HepG2 (cell line): ENCODE data around the gene NLE1. TPM values are rescaled to one million over a fixed set of nuclear protein-coding genes. Genes with fewer than 3 reads are reported as not detected.

Experiments used
- CBX5 ChIP-seq: sonication (generic); formaldehyde crosslinking; IDR thresholded peaks from 2 replicates; pipeline ENCODE4 v1.4.0; 2020; ENCODE audit warnings: missing genetic modification reagents, borderline replicate concordance
- ELF4 ChIP-seq: sonication (generic); formaldehyde crosslinking; IDR thresholded peaks from 2 replicates; pipeline ENCODE4 v1.5.0; 2020; ENCODE audit warnings: missing genetic modification reagents, mild to moderate bottlenecking, moderate library complexity, borderline replicate concordance
- GABPB1 ChIP-seq: IDR thresholded peaks from 2 replicates; pipeline ENCODE4 v1.6.1; 2016; ENCODE audit warnings: mild to moderate bottlenecking, missing genetic modification reagents, moderate library complexity, missing compliant biosample characterization
- KLF11 ChIP-seq: IDR thresholded peaks from 2 replicates; pipeline ENCODE4 v1.6.1; 2016; ENCODE audit warnings: missing compliant biosample characterization
- KLF12 ChIP-seq: sonication (generic); formaldehyde crosslinking; IDR thresholded peaks from 2 replicates; pipeline ENCODE4 v1.4.0; 2020; ENCODE audit warnings: missing genetic modification reagents, borderline replicate concordance
- MEIS1 ChIP-seq: sonication (generic); formaldehyde crosslinking; IDR thresholded peaks from 2 replicates; pipeline ENCODE4 v1.9.0; 2021; ENCODE audit warnings: mild to moderate bottlenecking, missing genetic modification reagents, moderate library complexity, borderline replicate concordance
- NR3C1 ChIP-seq: sonication (generic); formaldehyde crosslinking; IDR thresholded peaks from 2 replicates; pipeline ENCODE4 v1.4.0; 2020; ENCODE audit warnings: missing genetic modification reagents
- PCBP2 ChIP-seq: fragments of 200-400 bp; formaldehyde crosslinking; optimal IDR thresholded peaks from 2 replicates; pipeline ENCODE3; 2018; ENCODE audit warnings: low read length, low read depth; ENCODE audit not compliant: poor library complexity, severe bottlenecking
- POLR2AphosphoS2 ChIP-seq: IDR thresholded peaks from 2 replicates; pipeline ENCODE4 v1.6.1; 2011; ENCODE audit warnings: low read depth, low read length, improper control_type of control experiment
- POLR2G ChIP-seq: fragments of 200-400 bp; formaldehyde crosslinking; IDR thresholded peaks from 2 replicates; pipeline ENCODE4 v1.6.1; 2018; ENCODE audit warnings: mild to moderate bottlenecking, low read depth, low read length, moderate library complexity
- SOX6 ChIP-seq, 2 experiments: fragments of 450-650 bp in 1 of 2; sonication (generic) in 1 of 2; formaldehyde crosslinking in 1 of 2; IDR thresholded peaks; 2 replicates each; pipeline versions ENCODE4 v1.4.0 to v1.6.1; 2017 to 2020; ENCODE audit warnings: antibody characterized with exemption in 1 of 2, mild to moderate bottlenecking in 1 of 2, missing genetic modification reagents in 1 of 2
- SRSF4 ChIP-seq: fragments of 200-400 bp; formaldehyde crosslinking; IDR thresholded peaks from one replicate; pipeline ENCODE4 v1.6.1; 2018; ENCODE audit warnings: mild to moderate bottlenecking, low read depth, low read length, moderate library complexity; ENCODE audit not compliant: poor library complexity, severe bottlenecking
- SRSF9 ChIP-seq: fragments of 200-400 bp; formaldehyde crosslinking; IDR thresholded peaks from 2 replicates; pipeline ENCODE4 v1.6.1; 2018; ENCODE audit warnings: borderline replicate concordance, mild to moderate bottlenecking, low read depth, low read length; ENCODE audit not compliant: insufficient read depth, poor library complexity, severe bottlenecking
- XRCC5 ChIP-seq: fragments of 200-400 bp; formaldehyde crosslinking; optimal IDR thresholded peaks from 2 replicates; pipeline ENCODE3; 2017; ENCODE audit warnings: mild to moderate bottlenecking, low read length
- ZBTB38 ChIP-seq: sonication (generic); formaldehyde crosslinking; IDR thresholded peaks from 2 replicates; pipeline ENCODE4 v1.5.1; 2020; ENCODE audit warnings: mild to moderate bottlenecking, missing genetic modification reagents
- ZFAT ChIP-seq: sonication (generic); formaldehyde crosslinking; conservative IDR thresholded peaks from 2 replicates; pipeline ENCODE4 v1.8.1; 2023; ENCODE audit warnings: missing genetic modification reagents, inconsistent platforms
- ZNF101 ChIP-seq: sonication (generic); formaldehyde crosslinking; IDR thresholded peaks from 2 replicates; pipeline ENCODE4 v1.4.0; 2020; ENCODE audit warnings: mild to moderate bottlenecking, low read depth, missing genetic modification reagents, borderline replicate concordance
- ZNF468 ChIP-seq: sonication (generic); formaldehyde crosslinking; IDR thresholded peaks from 2 replicates; pipeline ENCODE4 v1.8.0; 2022; ENCODE audit warnings: mild to moderate bottlenecking, moderate library complexity, missing genetic modification reagents
- ZNF629 ChIP-seq: sonication (generic); formaldehyde crosslinking; conservative IDR thresholded peaks from 2 replicates; pipeline ENCODE4 v1.5.0; 2020; ENCODE audit warnings: missing genetic modification reagents
- ZNF644 ChIP-seq: IDR thresholded peaks from 2 replicates; pipeline ENCODE4 v1.6.1; 2016; ENCODE audit warnings: low read depth
- polyA plus RNA-seq, 8 experiments: library from polyadenylated mRNA; depleted of rRNA in 3 of 8; stranded (reverse) in 7 of 8; unstranded in 1 of 8; fragments of >200 nt; fragmentation: Illumina TruSeq in 4 of 8; extraction: Trizol in 4 of 8; gene quantifications; 2 replicates each; pipeline versions ENCODE4 v1.2.1 to v1.2.3, GENCODE V29; 2011 to 2016; ENCODE audit warnings: low read depth in 4 of 8, missing spikeins in 1 of 8, mixed read lengths in 1 of 8; ENCODE audit not compliant: insufficient read depth in 1 of 8
- total RNA-seq, 5 experiments: library from RNA; depleted of rRNA; stranded (reverse); fragments of >200 nt; fragmentation: Illumina TruSeq; extraction: Trizol; gene quantifications; 2 replicates each; pipeline ENCODE4 v1.2.3, GENCODE V29; 2016; ENCODE audit warnings: low read depth in 1 of 5
- TF ChIP-seq, protein P1 (sequence below): IDR thresholded peaks from 2 replicates; pipeline ENCODE4 v1.6.1; 2012; ENCODE audit warnings: inconsistent platforms
- TF ChIP-seq, protein P2 (sequence below): sonication (generic); formaldehyde crosslinking; IDR thresholded peaks from 2 replicates; pipeline ENCODE4 v1.9.0; 2022; ENCODE audit warnings: low read depth, missing genetic modification reagents
- TF ChIP-seq, protein P3 (sequence below): IDR thresholded peaks from 2 replicates; pipeline ENCODE4 v1.6.1; 2018; ENCODE audit warnings: missing genetic modification reagents, mild to moderate bottlenecking, missing compliant biosample characterization
- TF ChIP-seq, protein P4 (sequence below): sonication (generic); formaldehyde crosslinking; IDR thresholded peaks from 2 replicates; pipeline ENCODE4 v1.4.0; 2020; ENCODE audit warnings: mild to moderate bottlenecking, missing genetic modification reagents
- TF ChIP-seq, protein P5 (sequence below): sonication (generic); formaldehyde crosslinking; conservative IDR thresholded peaks from 2 replicates; pipeline ENCODE4 v1.5.0; 2020; ENCODE audit warnings: missing genetic modification reagents

Gene NLE1
- total and polyA plus RNA-seq, 2 of the 13 experiments (the other 11 are each of a cell fraction or from before 2014, with no cell fraction given): 20.3 to 34.5 TPM

DNA sequence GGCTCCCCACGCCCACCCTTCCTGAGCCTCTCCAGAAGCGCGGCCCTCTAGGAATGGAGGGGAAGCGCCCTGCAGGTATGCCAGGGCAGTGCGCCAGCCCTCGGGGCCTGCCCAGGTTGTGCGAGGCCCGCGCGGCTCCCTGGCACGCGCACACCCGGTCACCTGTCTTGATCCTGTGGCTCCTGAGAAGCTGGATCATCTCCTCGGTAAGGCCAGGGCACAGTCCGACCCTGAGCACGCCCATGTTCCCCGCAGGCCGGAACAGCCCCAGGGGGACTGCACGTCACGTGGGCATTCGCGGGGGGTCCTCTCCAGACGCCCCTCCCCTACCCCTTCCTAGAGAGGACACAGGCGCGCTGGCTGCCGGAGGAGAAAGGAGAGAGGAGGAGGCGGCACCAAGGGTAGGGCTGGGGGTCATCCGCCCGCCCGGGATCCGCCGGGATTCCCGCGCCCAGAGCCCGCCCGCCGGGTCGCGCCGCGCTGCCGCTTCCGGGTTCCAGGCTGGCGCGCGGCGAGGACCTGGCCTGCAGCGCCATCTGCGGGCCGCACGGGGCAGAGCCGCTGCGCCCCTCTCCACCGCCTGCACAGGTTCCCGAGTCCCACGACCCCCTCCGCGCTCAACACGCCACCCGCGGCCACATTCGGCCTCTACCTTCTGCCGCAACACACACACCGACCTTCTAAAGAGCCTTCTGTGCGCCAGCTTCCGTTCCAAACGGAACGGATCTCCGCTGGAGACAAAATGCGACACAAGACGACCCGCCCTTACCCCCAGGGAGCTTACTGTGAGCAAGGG, 22.5 kb downstream of the NLE1 start, which contains the start of gene RAD51D (continued):
- no peak for TF ChIP-seq ZNF629 (CRISPR knock-in tag)
- no peak for TF ChIP-seq KLF11 (CRISPR knock-in tag)
- TF ChIP-seq XRCC5: peak; percentile 91
- TF ChIP-seq POLR2G: peak; percentile 75
- TF ChIP-seq, protein P1, sequence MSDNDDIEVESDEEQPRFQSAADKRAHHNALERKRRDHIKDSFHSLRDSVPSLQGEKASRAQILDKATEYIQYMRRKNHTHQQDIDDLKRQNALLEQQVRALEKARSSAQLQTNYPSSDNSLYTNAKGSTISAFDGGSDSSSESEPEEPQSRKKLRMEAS: peak; percentile 57
- no peak for TF ChIP-seq ZNF101 (CRISPR knock-in tag)
- no peak for TF ChIP-seq ZNF644 (CRISPR knock-in tag)
- peak; percentile 80 for TF ChIP-seq GABPB1 (CRISPR knock-in tag)
- TF ChIP-seq MEIS1: peak; percentile 37; the same call in 1 of the 2 replicates
- no peak for TF ChIP-seq CBX5 (CRISPR knock-in tag)
- TF ChIP-seq, protein P2, sequence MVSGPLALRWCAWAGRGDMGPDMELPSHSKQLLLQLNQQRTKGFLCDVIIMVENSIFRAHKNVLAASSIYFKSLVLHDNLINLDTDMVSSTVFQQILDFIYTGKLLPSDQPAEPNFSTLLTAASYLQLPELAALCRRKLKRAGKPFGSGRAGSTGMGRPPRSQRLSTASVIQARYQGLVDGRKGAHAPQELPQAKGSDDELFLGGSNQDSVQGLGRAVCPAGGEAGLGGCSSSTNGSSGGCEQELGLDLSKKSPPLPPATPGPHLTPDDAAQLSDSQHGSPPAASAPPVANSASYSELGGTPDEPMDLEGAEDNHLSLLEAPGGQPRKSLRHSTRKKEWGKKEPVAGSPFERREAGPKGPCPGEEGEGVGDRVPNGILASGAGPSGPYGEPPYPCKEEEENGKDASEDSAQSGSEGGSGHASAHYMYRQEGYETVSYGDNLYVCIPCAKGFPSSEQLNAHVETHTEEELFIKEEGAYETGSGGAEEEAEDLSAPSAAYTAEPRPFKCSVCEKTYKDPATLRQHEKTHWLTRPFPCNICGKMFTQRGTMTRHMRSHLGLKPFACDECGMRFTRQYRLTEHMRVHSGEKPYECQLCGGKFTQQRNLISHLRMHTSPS (CRISPR knock-in tag): peak; percentile 69; the same call in 1 of the 2 replicates
- 0 out of 2 replicates have a peak, but pooled peaks have one; percentile 34 for TF ChIP-seq KLF12
- no peak for TF ChIP-seq NR3C1 (CRISPR knock-in tag)
- TF ChIP-seq ZBTB38 (CRISPR knock-in tag): peak; percentile 29; the same call in 1 of the 2 replicates
- no peak for TF ChIP-seq SOX6 (IDR thresholded peaks at IDR 0.05)
- no peak; the same call in 1 of the 2 replicates for TF ChIP-seq SOX6 (CRISPR knock-in tag; IDR thresholded peaks at IDR 0.05)
- TF ChIP-seq SRSF9: no peak
- TF ChIP-seq ZNF468 (CRISPR knock-in tag): no peak
- TF ChIP-seq, protein P3, sequence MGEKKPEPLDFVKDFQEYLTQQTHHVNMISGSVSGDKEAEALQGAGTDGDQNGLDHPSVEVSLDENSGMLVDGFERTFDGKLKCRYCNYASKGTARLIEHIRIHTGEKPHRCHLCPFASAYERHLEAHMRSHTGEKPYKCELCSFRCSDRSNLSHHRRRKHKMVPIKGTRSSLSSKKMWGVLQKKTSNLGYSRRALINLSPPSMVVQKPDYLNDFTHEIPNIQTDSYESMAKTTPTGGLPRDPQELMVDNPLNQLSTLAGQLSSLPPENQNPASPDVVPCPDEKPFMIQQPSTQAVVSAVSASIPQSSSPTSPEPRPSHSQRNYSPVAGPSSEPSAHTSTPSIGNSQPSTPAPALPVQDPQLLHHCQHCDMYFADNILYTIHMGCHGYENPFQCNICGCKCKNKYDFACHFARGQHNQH (CRISPR knock-in tag): no peak
- TF ChIP-seq ZFAT (CRISPR knock-in tag): no peak
- no peak for TF ChIP-seq POLR2AphosphoS2
- peak; percentile 93 for TF ChIP-seq ELF4 (CRISPR knock-in tag)
- TF ChIP-seq SRSF4: no peak
- TF ChIP-seq, protein P4, sequence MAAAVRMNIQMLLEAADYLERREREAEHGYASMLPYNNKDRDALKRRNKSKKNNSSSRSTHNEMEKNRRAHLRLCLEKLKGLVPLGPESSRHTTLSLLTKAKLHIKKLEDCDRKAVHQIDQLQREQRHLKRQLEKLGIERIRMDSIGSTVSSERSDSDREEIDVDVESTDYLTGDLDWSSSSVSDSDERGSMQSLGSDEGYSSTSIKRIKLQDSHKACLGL: peak; percentile 29
- TF ChIP-seq, protein P5, sequence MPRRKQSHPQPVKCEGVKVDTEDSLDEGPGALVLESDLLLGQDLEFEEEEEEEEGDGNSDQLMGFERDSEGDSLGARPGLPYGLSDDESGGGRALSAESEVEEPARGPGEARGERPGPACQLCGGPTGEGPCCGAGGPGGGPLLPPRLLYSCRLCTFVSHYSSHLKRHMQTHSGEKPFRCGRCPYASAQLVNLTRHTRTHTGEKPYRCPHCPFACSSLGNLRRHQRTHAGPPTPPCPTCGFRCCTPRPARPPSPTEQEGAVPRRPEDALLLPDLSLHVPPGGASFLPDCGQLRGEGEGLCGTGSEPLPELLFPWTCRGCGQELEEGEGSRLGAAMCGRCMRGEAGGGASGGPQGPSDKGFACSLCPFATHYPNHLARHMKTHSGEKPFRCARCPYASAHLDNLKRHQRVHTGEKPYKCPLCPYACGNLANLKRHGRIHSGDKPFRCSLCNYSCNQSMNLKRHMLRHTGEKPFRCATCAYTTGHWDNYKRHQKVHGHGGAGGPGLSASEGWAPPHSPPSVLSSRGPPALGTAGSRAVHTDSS (CRISPR knock-in tag): no peak
- TF ChIP-seq PCBP2: no peak
